ENCODE data around the gene PRR7. TPM values are rescaled to one million over a fixed set of nuclear protein-coding genes. Genes with fewer than 3 reads are reported as not detected.

PRR7 gene
- total RNA-seq, 1 experiment from 2014 or later: 40.6 TPM

- no TSS peak for BruUV-seq (replicated peaks)
- POLR2A ChIA-PET (ENCODE audit: unreplicated experiment): no interaction called here
- no peak overlapping the region for H2AFZ ChIP-seq (ENCODE audit: low read length)
Observed at GRCh38 chr5:177501874-177502678, 55.5 kb downstream of the PRR7 start.

GRCh38 chr5:177502886-177503285 is 56.3 kb downstream of the PRR7 start:
- Histone ChIP-seq H3K9me3 (ENCODE audit: low read length) (no peaks in the 10 kb centered on the region), H2AFZ (ENCODE audit: low read length) (no peak overlapping the region), H3K9me2 (replicated peaks; ENCODE audit: low read length) (no peaks in the 10 kb centered on the region), H3K4me1 (ENCODE audit: insufficient read depth, low read length) (peaks cover 5% of the 10 kb centered on the region; the same call in 1 of the 2 replicates), H4K20me1 (ENCODE audit: low read length) (no peaks in the 10 kb centered on the region), H3K9ac (ENCODE audit: low read length) (no peak overlapping the region), H3K4me3 (ENCODE audit: low read length) (no peak overlapping the region), H3K27me3 (ENCODE audit: low read length) (no peaks in the 10 kb centered on the region), H3K36me3 (ENCODE audit: low read depth, low read length) (no peaks in the 10 kb centered on the region), H3K27ac (ENCODE audit: low read length) (no peak overlapping the region), H3K4me2 (ENCODE audit: low read length) (no peak overlapping the region), H3F3A (ENCODE audit: low read length, unreplicated experiment) (no peaks in the 10 kb centered on the region), H3K79me2 (ENCODE audit: low read length) (no peaks in the 10 kb centered on the region)
- no TSS peak for BruUV-seq (replicated peaks)
- intact Hi-C loops (cut with micrococcal nuclease): loop anchor here (5.0 kb wide), 1 partner anchor 391 kb away; no protein-coding TSS in a partner anchor
- TF ChIP-seq, protein P1, sequence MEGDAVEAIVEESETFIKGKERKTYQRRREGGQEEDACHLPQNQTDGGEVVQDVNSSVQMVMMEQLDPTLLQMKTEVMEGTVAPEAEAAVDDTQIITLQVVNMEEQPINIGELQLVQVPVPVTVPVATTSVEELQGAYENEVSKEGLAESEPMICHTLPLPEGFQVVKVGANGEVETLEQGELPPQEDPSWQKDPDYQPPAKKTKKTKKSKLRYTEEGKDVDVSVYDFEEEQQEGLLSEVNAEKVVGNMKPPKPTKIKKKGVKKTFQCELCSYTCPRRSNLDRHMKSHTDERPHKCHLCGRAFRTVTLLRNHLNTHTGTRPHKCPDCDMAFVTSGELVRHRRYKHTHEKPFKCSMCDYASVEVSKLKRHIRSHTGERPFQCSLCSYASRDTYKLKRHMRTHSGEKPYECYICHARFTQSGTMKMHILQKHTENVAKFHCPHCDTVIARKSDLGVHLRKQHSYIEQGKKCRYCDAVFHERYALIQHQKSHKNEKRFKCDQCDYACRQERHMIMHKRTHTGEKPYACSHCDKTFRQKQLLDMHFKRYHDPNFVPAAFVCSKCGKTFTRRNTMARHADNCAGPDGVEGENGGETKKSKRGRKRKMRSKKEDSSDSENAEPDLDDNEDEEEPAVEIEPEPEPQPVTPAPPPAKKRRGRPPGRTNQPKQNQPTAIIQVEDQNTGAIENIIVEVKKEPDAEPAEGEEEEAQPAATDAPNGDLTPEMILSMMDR (conservative IDR thresholded peaks at IDR 0.05; ENCODE audit: low read depth, low read length): no peak
- no peak for TF ChIP-seq EZH2 (IDR thresholded peaks at IDR 0.05; ENCODE audit: low read length, unreplicated experiment)
- ChIA-PET POLR2A (ENCODE audit: unreplicated experiment) (no interaction called here), CTCF (no interaction called here)
- no peak for ATAC-seq
- no peak for DNase-seq

More at GRCh38 chr5:177501874-177502678, 55.5 kb downstream of the PRR7 start:
- no peak for DNase-seq
- Histone ChIP-seq H3K4me2 (ENCODE audit: low read length) (no peak overlapping the region), H3K27ac (ENCODE audit: low read length) (no peak overlapping the region), H3K36me3 (ENCODE audit: low read depth, low read length) (no peaks in the 10 kb centered on the region), H3K9me3 (ENCODE audit: low read length) (no peaks in the 10 kb centered on the region), H3K4me1 (ENCODE audit: insufficient read depth, low read length) (peaks cover 5% of the 10 kb centered on the region; the same call in 1 of the 2 replicates), H3K4me3 (ENCODE audit: low read length) (no peak overlapping the region), H3F3A (ENCODE audit: low read length, unreplicated experiment) (no peaks in the 10 kb centered on the region), H3K9ac (ENCODE audit: low read length) (no peak overlapping the region), H4K20me1 (ENCODE audit: low read length) (no peaks in the 10 kb centered on the region), H3K9me2 (replicated peaks; ENCODE audit: low read length) (no peaks in the 10 kb centered on the region), H3K27me3 (ENCODE audit: low read length) (no peaks in the 10 kb centered on the region), H3K79me2 (ENCODE audit: low read length) (peaks cover 2% of the 10 kb centered on the region; the same call in 1 of the 2 replicates)
- CTCF ChIA-PET: interaction anchor here (0.7 kb wide), 1 partner anchor 112 kb away, joined by 4 read pairs; no protein-coding TSS in a partner anchor
- no peak for ATAC-seq
- intact Hi-C loops (cut with micrococcal nuclease): loop anchor here (1.0 to 5.0 kb wide), 4 partner anchors 47 to 390 kb away; no protein-coding TSS in a partner anchor
- TF ChIP-seq, protein P1 (conservative IDR thresholded peaks at IDR 0.05; ENCODE audit: low read depth, low read length): no peak
- TF ChIP-seq EZH2phosphoT487 (IDR thresholded peaks at IDR 0.05; ENCODE audit: borderline replicate concordance, low read length) (no peak), EZH2 (IDR thresholded peaks at IDR 0.05; ENCODE audit: low read length, unreplicated experiment) (no peak)
